HUDEP-2 (cell line): ENCODE results near the gene EFNB3.

ENCODE experiments used
- DNase-seq, 76 experiments: peaks; one replicate each; lab custom pipeline; 2025; ENCODE audit not compliant: unreplicated experiment in 76 of 76; lab: John Stamatoyannopoulos, UW

Gene EFNB3

DNA sequence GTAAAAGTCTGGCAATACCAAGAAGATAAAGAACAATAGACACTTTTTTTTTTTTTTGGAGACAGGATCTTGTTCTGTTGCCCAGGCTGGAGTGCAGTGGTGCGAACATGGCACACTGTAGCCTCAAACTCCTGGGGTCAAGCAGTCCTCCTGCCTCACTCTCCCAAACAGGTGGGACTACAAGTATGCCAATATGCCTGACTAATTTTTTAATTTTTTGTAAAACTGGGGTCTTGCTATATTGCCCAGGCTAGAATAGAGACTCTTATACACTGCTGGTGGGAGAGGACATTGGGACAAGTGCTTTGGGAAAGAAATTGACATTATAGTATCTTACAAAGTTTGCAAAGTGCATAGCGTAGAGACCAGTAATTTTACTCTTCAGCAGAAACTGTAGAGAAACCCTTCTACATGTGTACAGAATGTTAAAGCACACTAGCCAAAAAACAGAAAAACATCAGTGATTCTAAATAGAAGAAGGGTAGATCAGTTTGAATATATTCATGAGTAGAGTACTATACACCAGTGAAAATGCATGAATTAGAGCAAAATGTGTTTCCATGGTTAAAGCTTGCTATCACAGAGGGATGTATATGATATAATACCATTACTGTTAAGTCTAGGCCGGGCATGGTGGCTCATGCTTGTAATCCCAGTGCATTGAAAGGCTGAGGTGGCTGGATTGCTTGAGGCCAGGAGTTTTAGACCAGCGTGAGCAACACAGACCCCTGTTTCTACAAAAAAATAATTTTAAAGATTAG, 7.0 kb upstream of the EFNB3 start:
- DNase-seq = no peak

DNA sequence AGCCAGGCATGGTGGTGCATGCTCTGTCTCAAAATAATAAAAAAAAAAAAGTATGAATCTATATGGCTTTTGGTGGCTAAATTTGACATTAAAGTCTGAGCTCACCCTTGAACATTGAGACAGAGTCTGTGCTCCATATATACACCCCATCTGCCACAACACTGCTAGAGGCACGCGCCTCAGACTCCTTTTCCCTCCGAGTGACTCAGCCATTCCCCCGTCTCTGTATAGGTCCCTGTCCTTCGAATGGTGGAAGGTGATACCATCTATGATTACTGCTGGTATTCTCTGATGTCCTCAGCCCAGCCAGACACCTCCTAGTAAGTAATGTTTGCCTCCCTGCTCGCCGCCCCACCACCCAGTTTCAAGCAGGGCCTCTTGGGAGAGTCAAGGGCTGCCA, 4.5 kb upstream of the EFNB3 start:
- DNase-seq = peak in 53 of 76 experiments; percentile 4 to 71 (median 35)

DNA sequence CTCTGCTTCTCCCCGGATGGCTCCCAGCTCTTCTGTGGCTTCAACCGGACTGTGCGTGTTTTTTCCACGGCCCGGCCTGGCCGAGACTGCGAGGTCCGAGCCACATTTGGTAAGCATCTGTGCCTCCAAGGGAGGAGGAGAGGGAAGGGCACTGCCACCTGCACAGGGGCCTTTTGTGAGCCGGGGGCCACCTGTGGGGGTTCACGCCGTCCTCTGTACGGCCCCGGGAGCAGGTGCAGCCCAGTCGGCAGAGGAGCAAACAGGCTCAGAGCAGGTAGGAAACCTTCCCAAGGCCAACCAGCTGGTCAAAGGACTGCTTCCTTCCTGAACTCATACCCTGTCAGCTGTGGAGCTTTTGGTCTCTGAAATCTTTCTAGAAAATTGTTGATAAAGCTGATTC, 3.3 kb upstream of the EFNB3 start:
- no peak for DNase-seq

DNA sequence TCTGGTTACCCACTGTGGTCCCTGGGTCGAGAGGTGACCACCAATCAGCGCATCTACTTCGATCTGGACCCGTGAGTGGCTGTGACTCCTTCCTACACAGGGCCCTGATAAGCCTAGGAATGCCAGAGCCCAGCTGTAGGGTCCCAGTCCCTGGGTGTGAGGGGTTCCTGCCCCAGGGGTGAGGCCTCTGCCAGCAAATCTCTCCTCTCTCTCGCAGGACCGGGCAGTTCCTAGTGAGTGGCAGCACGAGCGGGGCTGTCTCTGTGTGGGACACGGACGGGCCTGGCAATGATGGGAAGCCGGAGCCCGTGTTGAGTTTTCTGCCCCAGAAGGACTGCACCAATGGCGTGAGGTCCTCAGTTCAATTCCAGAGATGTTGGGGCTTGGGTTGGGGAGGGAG, 2.2 kb upstream of the EFNB3 start:
- DNase-seq = no peak

- DNase-seq = peak in 1 of 76 experiments; percentile 8
These were observed 1.2 kb upstream of the EFNB3 start for GRCh38 chr17:7703584-7704479.

- DNase-seq = no peak
These were observed 560 bp downstream of the EFNB3 start for GRCh38 chr17:7705269-7706255.

GRCh38 chr17:7706631-7707354, 1.8 kb downstream of the EFNB3 start:
- no peak for DNase-seq

DNA sequence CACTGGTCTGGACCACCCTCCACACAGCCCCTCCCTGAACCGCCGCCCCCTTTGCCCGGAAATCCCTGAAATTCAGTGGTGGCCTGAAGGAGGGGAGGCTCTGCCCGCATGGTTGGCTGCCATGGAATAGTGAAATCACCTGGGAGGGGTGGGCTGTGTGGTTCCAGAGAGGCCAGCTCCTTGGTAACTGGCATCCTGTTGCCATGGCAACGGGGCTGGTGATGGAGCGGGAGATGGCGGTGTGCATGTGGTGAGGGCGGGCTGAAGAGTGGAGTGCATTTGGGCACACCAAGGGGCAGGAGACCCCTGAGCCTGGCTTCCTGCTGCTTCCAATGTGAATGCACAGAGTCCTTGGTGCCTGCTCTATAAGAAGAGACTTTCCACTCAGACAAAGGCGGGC, 2.4 kb downstream of the EFNB3 start:
- no peak for DNase-seq

GRCh38 chr17:7707858-7708750, 3.1 kb downstream of the EFNB3 start:
- no peak for DNase-seq

- no peak for DNase-seq
These were observed 4.0 kb downstream of the EFNB3 start for GRCh38 chr17:7709031-7709430.

GRCh38 chr17:7710301-7710700, 5.3 kb downstream of the EFNB3 start:
- peak in 1 of 76 experiments; percentile 3 for DNase-seq

DNA sequence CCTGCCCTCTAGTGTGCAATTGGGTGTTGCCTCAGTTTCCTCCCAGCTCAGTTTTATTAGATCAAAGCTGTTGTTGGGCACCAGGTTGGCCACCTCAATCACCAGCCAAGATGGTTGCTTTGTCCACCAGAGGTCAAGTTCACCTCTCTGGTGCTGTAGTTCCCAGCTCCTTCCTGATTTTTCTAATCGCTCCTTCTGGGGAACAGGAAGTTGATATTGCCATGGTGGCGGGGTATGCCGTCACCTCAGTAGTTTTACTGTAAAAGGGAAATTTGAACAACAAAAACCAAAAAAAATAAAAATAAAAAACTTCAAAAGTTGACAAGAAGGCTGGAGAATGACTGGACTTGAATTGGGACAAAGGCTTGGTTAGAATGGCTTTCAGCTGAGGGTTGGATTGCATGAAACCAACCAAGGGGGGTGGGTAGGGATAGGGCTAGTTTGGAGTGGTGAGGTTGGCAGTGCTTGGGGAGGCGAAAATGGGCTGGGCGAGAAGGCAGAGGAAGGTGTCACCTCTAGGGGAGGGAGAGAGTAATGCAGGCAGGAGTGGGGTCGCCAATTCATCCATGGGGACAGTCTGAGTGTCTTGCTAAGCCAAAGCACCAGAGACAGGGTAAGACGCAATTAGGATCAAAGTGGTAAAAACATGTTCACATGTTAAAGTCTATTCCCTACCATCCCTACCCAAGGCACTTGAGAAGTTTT, 6.2 kb downstream of the EFNB3 start:
- peak in 6 of 76 experiments; percentile 3 to 21 (median 9) for DNase-seq

DNA sequence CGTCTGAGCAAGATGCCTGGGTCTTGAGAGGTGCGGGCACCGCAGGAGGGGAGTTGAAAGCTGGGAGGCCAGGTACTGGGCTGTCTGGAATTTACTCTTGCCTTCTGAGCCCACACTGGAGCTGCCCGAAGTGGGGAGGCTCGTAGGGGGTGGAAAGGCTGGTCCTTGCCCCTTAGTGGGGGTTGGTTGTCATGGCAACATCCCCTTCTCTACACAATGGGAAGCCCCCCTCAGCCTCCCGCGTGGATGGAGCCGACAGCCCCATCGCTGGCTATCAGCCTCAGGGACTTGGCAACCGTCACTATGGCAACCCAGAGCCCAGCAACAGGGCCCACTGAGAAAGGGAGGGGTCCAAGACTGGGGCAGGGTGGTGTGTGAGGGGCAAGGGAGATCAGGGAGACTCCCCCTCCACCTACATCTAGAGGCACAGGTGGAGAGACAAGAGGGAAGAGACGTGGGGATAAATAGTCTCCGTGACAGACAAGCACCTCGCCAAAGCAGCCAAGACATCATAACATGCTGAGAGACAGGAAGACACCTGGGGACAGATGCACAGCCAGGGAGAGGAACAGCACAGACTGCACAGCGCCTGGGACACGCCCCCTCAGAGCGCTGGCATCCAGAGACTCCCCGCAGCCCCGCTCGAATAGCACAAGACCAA, 7.2 kb downstream of the EFNB3 start:
- no peak for DNase-seq

DNA sequence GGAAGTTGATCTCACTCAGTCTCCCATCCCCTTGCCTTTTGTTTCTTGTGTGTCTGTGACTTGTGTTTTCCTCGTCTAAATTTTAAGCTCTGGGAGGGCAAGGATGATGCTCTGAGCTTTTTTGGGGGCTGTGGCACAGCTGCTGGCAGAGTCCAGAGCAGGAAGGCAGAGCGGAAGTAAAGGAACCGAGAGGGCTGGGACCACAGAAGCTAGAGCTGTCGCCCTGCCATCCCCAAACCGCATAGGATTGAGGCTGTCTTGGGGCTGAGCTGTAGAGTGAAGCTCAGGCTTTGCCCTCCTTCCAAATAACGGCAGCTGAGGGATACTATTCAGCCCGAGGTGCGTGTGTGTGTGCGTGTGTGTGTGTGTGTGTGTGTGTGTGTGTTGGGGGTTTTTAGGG, 8.8 kb downstream of the EFNB3 start:
- no peak for DNase-seq

DNA sequence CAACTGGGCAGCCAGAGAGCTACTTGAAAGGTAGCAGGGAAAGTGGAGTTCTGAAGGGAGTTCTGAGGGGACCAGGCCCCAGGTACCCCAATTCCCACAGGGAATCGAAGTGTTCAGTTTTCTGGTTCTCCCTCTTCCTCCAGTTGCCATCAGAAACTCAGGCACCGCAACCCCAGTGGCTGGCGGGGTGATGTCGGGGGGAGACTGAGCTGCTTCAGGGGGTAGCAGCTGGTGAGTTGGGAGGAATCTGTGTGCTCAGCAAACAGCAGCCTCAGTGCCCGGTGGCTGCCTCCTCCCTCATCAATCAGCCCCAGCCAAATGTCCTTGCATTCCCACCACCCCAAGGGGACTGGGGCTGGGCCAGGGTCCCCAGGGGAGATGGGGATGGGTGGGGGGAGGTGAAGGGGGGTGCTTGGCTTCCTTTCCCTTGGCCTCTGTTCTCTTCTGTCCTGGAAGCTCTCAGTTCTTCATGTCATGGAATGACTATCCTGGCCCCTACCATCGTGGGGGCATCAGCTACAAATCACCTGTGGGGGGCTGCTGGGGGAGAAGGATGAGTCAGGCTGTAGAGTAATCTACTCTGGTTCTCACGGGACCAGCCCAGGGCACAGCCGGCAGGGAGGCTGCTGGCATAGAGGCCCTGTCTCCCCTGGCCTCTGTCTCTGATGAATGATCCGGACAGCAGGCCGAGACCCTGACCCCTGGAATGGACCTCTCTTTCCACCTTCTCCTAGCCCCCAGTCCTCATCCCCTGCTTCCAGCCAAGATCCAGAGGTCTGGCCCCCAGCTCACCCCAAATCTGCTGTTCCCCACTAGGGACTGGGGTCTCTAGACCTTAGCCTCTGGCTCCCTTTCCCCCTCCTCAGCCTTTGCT, 10.0 kb downstream of the EFNB3 start:
- no peak for DNase-seq

- no peak for DNase-seq
These were observed 11.2 kb downstream of the EFNB3 start for GRCh38 chr17:7715936-7716886.
